H9 (cell line): ENCODE measurements around the gene HBP1. TPM values are rescaled to one million over a fixed set of nuclear protein-coding genes. Genes with fewer than 3 reads are reported as not detected.

Experiments used
- DNase-seq: peaks from one replicate; pipeline ENCODE4 v3.0.0-alpha.2; 2017
- H2AFZ ChIP-seq: one replicate; pipeline ENCODE4 v1.6.1; 2013; ENCODE audit warnings: mild to moderate bottlenecking, low read length, control low read depth, moderate library complexity
- H2AK5ac ChIP-seq: 2 replicates; pipeline ENCODE4 v1.6.1; 2013; ENCODE audit warnings: low read length, control low read depth, mixed read lengths; ENCODE audit not compliant: insufficient read length
- H2BK120ac ChIP-seq: one replicate; pipeline ENCODE4 v1.6.1; 2013; ENCODE audit warnings: low read depth, mild to moderate bottlenecking, low read length, control low read depth, inconsistent platforms; ENCODE audit not compliant: poor library complexity, severe bottlenecking
- H2BK12ac ChIP-seq: 2 replicates; pipeline ENCODE4 v1.6.1; 2013; ENCODE audit warnings: low read length, control low read depth, mixed read lengths, low read depth; ENCODE audit not compliant: insufficient read length
- H2BK15ac ChIP-seq: 2 replicates; pipeline ENCODE4 v1.6.1; 2013; ENCODE audit warnings: low read depth, low read length, control low read depth
- H2BK20ac ChIP-seq: one replicate; pipeline ENCODE4 v1.6.1; 2013; ENCODE audit warnings: low read depth, mild to moderate bottlenecking, low read length, control low read depth, inconsistent platforms; ENCODE audit not compliant: poor library complexity, severe bottlenecking
- H2BK5ac ChIP-seq: 2 replicates; pipeline ENCODE4 v1.6.1; 2013; ENCODE audit warnings: low read length, control low read depth, mixed read lengths; ENCODE audit not compliant: insufficient read length
- H3K14ac ChIP-seq: 2 replicates; pipeline ENCODE4 v1.6.1; 2013; ENCODE audit warnings: low read length, control low read depth; ENCODE audit not compliant: insufficient read depth
- H3K18ac ChIP-seq: 2 replicates; pipeline ENCODE4 v1.6.1; 2013; ENCODE audit warnings: low read depth, mild to moderate bottlenecking, mixed read lengths, low read length, control low read depth; ENCODE audit not compliant: insufficient read length
- H3K23ac ChIP-seq: 2 replicates; pipeline ENCODE4 v1.6.1; 2013; ENCODE audit warnings: low read length, control low read depth, mixed read lengths, low read depth; ENCODE audit not compliant: insufficient read length
- H3K23me2 ChIP-seq: 2 replicates; pipeline ENCODE4 v1.6.1; 2013; ENCODE audit warnings: low read depth, mild to moderate bottlenecking, mixed read lengths, low read length, control low read depth; ENCODE audit not compliant: insufficient read length, poor library complexity, severe bottlenecking
- H3K27ac ChIP-seq: 2 replicates; pipeline ENCODE4 v1.5.1; 2013; ENCODE audit warnings: low read length, control low read depth, mixed read lengths, low read depth; ENCODE audit not compliant: insufficient read length
- H3K27me3 ChIP-seq: 2 replicates; pipeline ENCODE4 v1.6.1; 2013; ENCODE audit warnings: low read length, control low read depth, inconsistent platforms; ENCODE audit not compliant: insufficient read depth
- H3K4ac ChIP-seq: 2 replicates; pipeline ENCODE4 v1.6.1; 2013; ENCODE audit warnings: low read depth, mild to moderate bottlenecking, control low read depth, inconsistent platforms, low read length, moderate library complexity
- H3K4me1 ChIP-seq: 2 replicates; pipeline ENCODE4 v1.6.1; 2013; ENCODE audit warnings: low read length, control low read depth, inconsistent platforms; ENCODE audit not compliant: insufficient read depth
- H3K4me2 ChIP-seq: 2 replicates; pipeline ENCODE4 v1.6.1; 2013; ENCODE audit warnings: low read length, control low read depth, mixed read lengths; ENCODE audit not compliant: insufficient read length, insufficient read depth
- H3K56ac ChIP-seq: 2 replicates; pipeline ENCODE4 v1.6.1; 2013; ENCODE audit warnings: low read depth, mild to moderate bottlenecking, mixed read lengths, low read length, control low read depth; ENCODE audit not compliant: insufficient read length
- H3K79me1 ChIP-seq: 2 replicates; pipeline ENCODE4 v1.6.1; 2013; ENCODE audit warnings: low read depth, mild to moderate bottlenecking, moderate library complexity, low read length, control low read depth, inconsistent platforms; ENCODE audit not compliant: insufficient read depth, poor library complexity, severe bottlenecking
- H3K79me2 ChIP-seq: 2 replicates; pipeline ENCODE4 v1.6.1; 2013; ENCODE audit warnings: low read length, control low read depth, inconsistent platforms; ENCODE audit not compliant: insufficient read depth
- H3K9ac ChIP-seq: 2 replicates; pipeline ENCODE4 v1.6.1; 2013; ENCODE audit warnings: low read length, control low read depth, mixed read lengths; ENCODE audit not compliant: insufficient read length; ENCODE audit errors: extremely low read depth
- H3K9me3 ChIP-seq: one replicate; pipeline ENCODE4 v1.6.1; 2013; ENCODE audit warnings: low read depth, low read length, inconsistent platforms; ENCODE audit not compliant: control insufficient read depth
- H3T11ph ChIP-seq: one replicate; pipeline ENCODE4 v1.6.1; 2013; ENCODE audit warnings: mild to moderate bottlenecking, low read length, control low read depth, inconsistent platforms
- H4K20me1 ChIP-seq: one replicate; pipeline ENCODE4 v1.6.1; 2013; ENCODE audit not compliant: control insufficient read depth, insufficient read length, insufficient read depth
- H4K5ac ChIP-seq: 2 replicates; pipeline ENCODE4 v1.6.1; 2013; ENCODE audit warnings: low read depth, mild to moderate bottlenecking, mixed read lengths, low read length, control low read depth; ENCODE audit not compliant: insufficient read length
- H4K8ac ChIP-seq: replicated peaks from 2 replicates; pipeline ENCODE4 v1.6.1; 2013; ENCODE audit warnings: low read length, control low read depth, mixed read lengths, low read depth; ENCODE audit not compliant: insufficient read length
- H4K91ac ChIP-seq: 2 replicates; pipeline ENCODE4 v1.6.1; 2013; ENCODE audit warnings: low read depth, mild to moderate bottlenecking, moderate library complexity, mixed read lengths, low read length, control low read depth; ENCODE audit not compliant: insufficient read length
- H3K27ac Mint-ChIP-seq, 3 experiments: 2 replicates in 2 of 3; 3 replicates in 1 of 3; pipeline ENCODE4 v1.8.0; 2020 to 2021; ENCODE audit warnings: mixed read lengths in 3 of 3, mild to moderate bottlenecking in 1 of 3, moderate library complexity in 1 of 3
- H3K27me3 Mint-ChIP-seq: 2 replicates; pipeline ENCODE4 v1.8.0; 2021; ENCODE audit warnings: low read depth, mild to moderate bottlenecking, moderate library complexity, mixed read lengths
- H3K36me3 Mint-ChIP-seq, 3 experiments: 2 replicates in 2 of 3; 3 replicates in 1 of 3; pipeline ENCODE4 v1.8.0; 2020 to 2021; ENCODE audit warnings: low read depth in 3 of 3, mixed read lengths in 3 of 3; ENCODE audit not compliant: insufficient read depth in 1 of 3
- H3K4me1 Mint-ChIP-seq, 2 experiments: 2 replicates each; pipeline ENCODE4 v1.8.0; 2020; ENCODE audit warnings: mixed read lengths in 2 of 2
- H3K4me3 Mint-ChIP-seq, 2 experiments: 2 replicates in 1 of 2; 3 replicates in 1 of 2; pipeline ENCODE4 v1.8.0; 2020 to 2021; ENCODE audit warnings: mild to moderate bottlenecking in 2 of 2, mixed read lengths in 2 of 2, moderate library complexity in 1 of 2
- H3K9me3 Mint-ChIP-seq, 2 experiments: 2 replicates in 1 of 2; 3 replicates in 1 of 2; pipeline ENCODE4 v1.8.0; 2020; ENCODE audit warnings: mild to moderate bottlenecking in 2 of 2, mixed read lengths in 2 of 2, moderate library complexity in 1 of 2
- CTCF ChIP-seq: fragments of 200-600 bp; sonication (generic); conservative IDR thresholded peaks from 3 replicates; pipeline ENCODE4 v1.8.0; 2021; ENCODE audit warnings: antibody characterized with exemption, mild to moderate bottlenecking
- WGBS: extraction: QIAGEN DNeasy Blood & Tissue Kit; methylation state at CpG from one replicate; pipeline ENCODE4 v1.1.7; 2013; ENCODE audit warnings: missing lambda C conversion rate, low lambda C conversion rate, mixed read lengths; ENCODE audit not compliant: insufficient read length; ENCODE audit errors: extremely low coverage; 5-methylcytosine and 5-hydroxymethylcytosine counted together
- total RNA-seq: library from RNA; stranded (reverse); gene quantifications from 2 replicates; pipeline ENCODE4 v1.2.1, GENCODE V29; 2021

Gene HBP1
- total RNA-seq, 1 experiment from 2014 or later, result 27.6 TPM

DNA sequence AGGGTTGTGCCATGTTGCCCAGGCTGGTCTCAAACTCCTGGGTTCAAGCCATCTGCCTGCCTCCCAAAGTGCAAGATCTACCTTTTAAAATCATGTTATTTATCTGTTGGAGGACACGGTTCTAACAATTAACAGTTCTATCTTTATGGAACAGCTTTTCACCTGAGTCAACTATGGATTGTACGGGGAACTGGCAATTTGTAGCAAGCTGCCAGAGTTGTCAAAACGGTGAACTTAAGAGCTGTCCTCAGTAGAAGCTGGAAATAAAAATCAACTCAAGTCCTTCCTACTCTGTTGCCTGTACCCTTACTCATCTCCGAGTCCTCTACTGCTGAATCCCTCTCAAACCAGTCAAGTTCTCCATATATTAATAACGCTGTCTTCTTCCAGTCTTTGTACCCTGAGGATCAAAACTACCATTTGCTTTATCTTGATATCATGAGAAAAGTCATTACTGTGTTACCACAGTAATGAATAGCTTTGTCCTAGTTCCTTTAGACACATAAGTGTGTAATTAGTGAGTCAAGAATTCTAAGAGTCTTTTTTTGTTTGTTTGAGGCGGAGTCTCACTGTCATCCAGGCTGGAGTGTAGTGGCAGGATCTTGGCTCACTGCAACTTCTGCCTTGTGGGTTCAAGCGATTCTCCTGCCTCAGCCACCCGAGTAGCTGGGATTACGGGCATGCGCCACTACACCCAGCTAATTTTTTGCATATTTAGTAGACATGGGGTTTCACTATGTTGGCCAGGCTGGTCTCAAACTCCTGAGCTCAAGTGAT lies 28.2 kb downstream of the HBP1 start:
- no peak overlapping the region for H3K27ac ChIP-seq
- H4K5ac ChIP-seq, result no peak overlapping the region
- Mint-ChIP-seq H3K4me1 (peaks cover 0 to 4% of the 10 kb centered on the region in 2 experiments; a peak in 2 of 4 replicates), H3K27ac (peak overlapping the region in 1 of 3 experiments; percentile 23; a peak in 2 of 7 replicates), H3K27me3 (no peaks in the 10 kb centered on the region), H3K36me3 (peaks cover 7 to 40% (median 36%) of the 10 kb centered on the region in 3 experiments; a peak in 6 of 7 replicates), H3K9me3 (no peaks in the 10 kb centered on the region), H3K4me3 (no peak overlapping the region)
- no peak overlapping the region for H3K56ac ChIP-seq
- no peaks in the 10 kb centered on the region for H3K23me2 ChIP-seq
- H4K20me1 ChIP-seq, result no peaks in the 10 kb centered on the region
- no peak overlapping the region for H2AFZ ChIP-seq
- no peak overlapping the region for H3K4me2 ChIP-seq
- H2AK5ac ChIP-seq, result no peak overlapping the region
- no peaks in the 10 kb centered on the region for H3K9me3 ChIP-seq
- no peak overlapping the region for H3K23ac ChIP-seq
- no peak for DNase-seq
- H4K8ac ChIP-seq, result no peak overlapping the region
- no peak overlapping the region for H3K4ac ChIP-seq
- H2BK120ac ChIP-seq, result no peak overlapping the region
- no peaks in the 10 kb centered on the region for H3K79me1 ChIP-seq
- no peak overlapping the region for H2BK15ac ChIP-seq
- H3K9ac ChIP-seq, result no peak overlapping the region
- H3K14ac ChIP-seq, result no peak overlapping the region
- no peak overlapping the region for H3T11ph ChIP-seq
- H3K79me2 ChIP-seq, result no peaks in the 10 kb centered on the region
- no peak for TF ChIP-seq CTCF
- no peak overlapping the region for H3K18ac ChIP-seq
- no peak overlapping the region for H2BK20ac ChIP-seq
- no peak overlapping the region for H2BK5ac ChIP-seq
- no peaks in the 10 kb centered on the region for H3K27me3 ChIP-seq
- no peak overlapping the region for H2BK12ac ChIP-seq
- H3K4me1 ChIP-seq, result no peaks in the 10 kb centered on the region
- WGBS, result no CpG with 5 or more reads among the region's 10 CpGs
- no peak overlapping the region for H4K91ac ChIP-seq
